ENCODE data around the gene B9D2.

- TF ChIP-seq, protein P1, sequence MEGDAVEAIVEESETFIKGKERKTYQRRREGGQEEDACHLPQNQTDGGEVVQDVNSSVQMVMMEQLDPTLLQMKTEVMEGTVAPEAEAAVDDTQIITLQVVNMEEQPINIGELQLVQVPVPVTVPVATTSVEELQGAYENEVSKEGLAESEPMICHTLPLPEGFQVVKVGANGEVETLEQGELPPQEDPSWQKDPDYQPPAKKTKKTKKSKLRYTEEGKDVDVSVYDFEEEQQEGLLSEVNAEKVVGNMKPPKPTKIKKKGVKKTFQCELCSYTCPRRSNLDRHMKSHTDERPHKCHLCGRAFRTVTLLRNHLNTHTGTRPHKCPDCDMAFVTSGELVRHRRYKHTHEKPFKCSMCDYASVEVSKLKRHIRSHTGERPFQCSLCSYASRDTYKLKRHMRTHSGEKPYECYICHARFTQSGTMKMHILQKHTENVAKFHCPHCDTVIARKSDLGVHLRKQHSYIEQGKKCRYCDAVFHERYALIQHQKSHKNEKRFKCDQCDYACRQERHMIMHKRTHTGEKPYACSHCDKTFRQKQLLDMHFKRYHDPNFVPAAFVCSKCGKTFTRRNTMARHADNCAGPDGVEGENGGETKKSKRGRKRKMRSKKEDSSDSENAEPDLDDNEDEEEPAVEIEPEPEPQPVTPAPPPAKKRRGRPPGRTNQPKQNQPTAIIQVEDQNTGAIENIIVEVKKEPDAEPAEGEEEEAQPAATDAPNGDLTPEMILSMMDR (IDR thresholded peaks at IDR 0.05), result no peak
- no peak for TF ChIP-seq EZH2 (IDR thresholded peaks at IDR 0.05)
- no peak for TF ChIP-seq EZH2phosphoT487 (IDR thresholded peaks at IDR 0.05)
Measured at GRCh38 chr19:41305927-41306793, 57.8 kb downstream of the B9D2 start.

Measured in neural progenitor cell (in vitro differentiated cells).